A549 (cell line): ENCODE measurements around the gene WDSUB1. TPM values are rescaled to one million over a fixed set of nuclear protein-coding genes. Genes with fewer than 3 reads are reported as not detected.

ENCODE experiments used
- ATAC-seq, 2 experiments: fragments of 200-7000 bp in 1 of 2; fragments of >200 bp in 1 of 2; cut with Nextera tagmentation in 1 of 2; cut with Tn5 transposase in 1 of 2; 3 replicates each; pipeline versions ENCODE4 v1.8.0 to v1.9.1; 2018 to 2020; ENCODE audit warnings: mild to moderate bottlenecking in 1 of 2, moderate library complexity in 1 of 2
- CTCF ChIA-PET: fragments of 300-600 bp; sonication (Branson Sonifier 250); formaldehyde crosslinking; extraction: SDS; loops from one replicate; lab custom pipeline; 2021; ENCODE audit warnings: antibody characterized with exemption, inconsistent platforms; lab: Yijun Ruan, JAX
- POLR2A ChIA-PET: fragments of 350-600 bp; formaldehyde crosslinking; extraction: SDS; loops from one replicate; lab custom pipeline; 2021; ENCODE audit warnings: antibody characterized with exemption, inconsistent platforms; lab: Yijun Ruan, JAX
- DNase-seq, 2 experiments: peaks; one replicate each; pipeline versions ENCODE4 v3.0.0 to v3.0.0-alpha.2; 2011 to 2016; ENCODE audit warnings: low read depth in 1 of 2, low spot score in 1 of 2
- FAIRE-seq: peaks from 2 replicates; lab custom pipeline; 2011; peaks lifted over from hg19 to GRCh38; lab: Jason Lieb, UNC
- H3K27ac ChIP-seq, 2 experiments: fragments of >200 bp; sonication (Bioruptor Twin); formaldehyde crosslinking; 3 replicates each; pipeline ENCODE4 v1.5.1; 2016 to 2017
- H3K4me1 ChIP-seq: fragments of >200 bp; sonication (Bioruptor Twin); formaldehyde crosslinking; 3 replicates; pipeline ENCODE4 v1.6.1; 2016
- H3K4me2 ChIP-seq: fragments of >200 bp; sonication (Bioruptor Twin); formaldehyde crosslinking; 3 replicates; pipeline ENCODE4 v1.6.1; 2016
- H3K4me3 ChIP-seq: fragments of >200 bp; sonication (Bioruptor Twin); formaldehyde crosslinking; 3 replicates; pipeline ENCODE4 v1.5.1; 2016
- H3K9me3 ChIP-seq: fragments of >200 bp; sonication (Bioruptor Twin); formaldehyde crosslinking; 3 replicates; pipeline ENCODE4 v1.6.1; 2016
- CBX8 ChIP-seq: fragments of 200-600 bp; sonication (generic); IDR thresholded peaks from 2 replicates; pipeline ENCODE4 v1.6.1; 2016
- CHD4 ChIP-seq: fragments of 200-600 bp; sonication (generic); IDR thresholded peaks from 2 replicates; pipeline ENCODE4 v1.6.1; 2016; ENCODE audit warnings: antibody characterized with exemption, mild to moderate bottlenecking, borderline replicate concordance
- EHF ChIP-seq: fragments of 250-450 bp; sonication (Bioruptor Pico); IDR thresholded peaks from 2 replicates; pipeline ENCODE4 v1.5.0; 2020; ENCODE audit warnings: mild to moderate bottlenecking
- EHMT2 ChIP-seq: fragments of 200-600 bp; sonication (generic); IDR thresholded peaks from 2 replicates; pipeline ENCODE4 v1.6.1; 2016; ENCODE audit warnings: antibody characterized with exemption, low read depth, mild to moderate bottlenecking, moderate library complexity
- ESRRA ChIP-seq: fragments of 150-350 bp; IDR thresholded peaks from 2 replicates; pipeline ENCODE4 v1.6.1; 2014; ENCODE audit warnings: mild to moderate bottlenecking, low read length, borderline replicate concordance
- FOSL2 ChIP-seq, 2 experiments: fragments of 450-650 bp in 1 of 2; fragments of >200 bp in 1 of 2; sonication (Bioruptor Twin) in 1 of 2; formaldehyde crosslinking; IDR thresholded peaks; 2 replicates each; pipeline versions ENCODE4 v1.5.0 to v1.6.1; 2016 to 2020; ENCODE audit warnings: mild to moderate bottlenecking in 1 of 2, moderate library complexity in 1 of 2
- GATA3 ChIP-seq: IDR thresholded peaks from 2 replicates; pipeline ENCODE4 v1.6.1; 2012; ENCODE audit warnings: borderline replicate concordance
- HDAC2 ChIP-seq: fragments of 200-600 bp; sonication (generic); IDR thresholded peaks from 2 replicates; pipeline ENCODE4 v1.6.1; 2016
- HES2 ChIP-seq: fragments of >200 bp; sonication (Bioruptor Twin); formaldehyde crosslinking; IDR thresholded peaks from 2 replicates; pipeline ENCODE4 v1.6.1; 2016
- HMGXB4 ChIP-seq: fragments of 250-450 bp; sonication (Bioruptor Pico); IDR thresholded peaks from 2 replicates; pipeline ENCODE4 v1.5.0; 2021; ENCODE audit warnings: mild to moderate bottlenecking, moderate library complexity, borderline replicate concordance
- HOXA7 ChIP-seq: fragments of 250-450 bp; sonication (Bioruptor Pico); IDR thresholded peaks from 2 replicates; pipeline ENCODE4 v1.5.0; 2020; ENCODE audit warnings: mild to moderate bottlenecking, moderate library complexity
- HOXB13 ChIP-seq: fragments of 250-450 bp; sonication (Bioruptor Pico); IDR thresholded peaks from 2 replicates; pipeline ENCODE4 v1.5.0; 2020; ENCODE audit warnings: low read depth, mild to moderate bottlenecking, moderate library complexity
- JUN ChIP-seq, 2 experiments: fragments of >200 bp; sonication (Bioruptor Twin); formaldehyde crosslinking; IDR thresholded peaks; 2 replicates in 1 of 2; 3 replicates in 1 of 2; pipeline ENCODE4 v1.6.1; 2016 to 2017
- KDM1A ChIP-seq: fragments of 200-600 bp; sonication (generic); IDR thresholded peaks from 2 replicates; pipeline ENCODE4 v1.6.1; 2016; ENCODE audit warnings: low read depth, mild to moderate bottlenecking
- MAFK ChIP-seq: fragments of 450-650 bp; IDR thresholded peaks from 2 replicates; pipeline ENCODE4 v1.6.1; 2014; ENCODE audit not compliant: partially characterized antibody
- MAX ChIP-seq: IDR thresholded peaks from 2 replicates; pipeline ENCODE4 v1.6.1; 2012
- MYC ChIP-seq: IDR thresholded peaks from 2 replicates; pipeline ENCODE4 v1.6.1; 2012; ENCODE audit warnings: mild to moderate bottlenecking, inconsistent platforms, low read length, improper control_type of control experiment, borderline replicate concordance
- PHF8 ChIP-seq: fragments of 200-600 bp; sonication (generic); IDR thresholded peaks from 2 replicates; pipeline ENCODE4 v1.6.1; 2016; ENCODE audit warnings: low read depth, mild to moderate bottlenecking, antibody characterized with exemption, moderate library complexity, borderline replicate concordance
- RAD21 ChIP-seq, 2 experiments: fragments of >200 bp in 1 of 2; sonication (Bioruptor Twin) in 1 of 2; formaldehyde crosslinking in 1 of 2; IDR thresholded peaks in 1 of 2; conservative IDR thresholded peaks in 1 of 2; 2 replicates in 1 of 2; 3 replicates in 1 of 2; pipeline ENCODE4 v1.6.1; 2012 to 2018; ENCODE audit warnings: inconsistent platforms in 1 of 2
- REST ChIP-seq: fragments of 200-600 bp; sonication (generic); IDR thresholded peaks from 2 replicates; pipeline ENCODE4 v1.6.1; 2016; ENCODE audit warnings: antibody characterized with exemption, mild to moderate bottlenecking, moderate library complexity
- RFX5 ChIP-seq: fragments of 450-650 bp; IDR thresholded peaks from 2 replicates; pipeline ENCODE4 v1.7.1; 2014; ENCODE audit warnings: antibody characterized with exemption, mild to moderate bottlenecking, moderate library complexity
- RNF2 ChIP-seq: fragments of 200-600 bp; sonication (generic); IDR thresholded peaks from 2 replicates; pipeline ENCODE4 v1.6.1; 2016; ENCODE audit warnings: low read depth, mild to moderate bottlenecking, antibody characterized with exemption, moderate library complexity, borderline replicate concordance
- TFCP2L1 ChIP-seq: fragments of 250-450 bp; sonication (Bioruptor Pico); IDR thresholded peaks from 2 replicates; pipeline ENCODE4 v1.5.0; 2021; ENCODE audit warnings: mild to moderate bottlenecking
- ZSCAN20 ChIP-seq: fragments of 250-450 bp; sonication (Bioruptor Pico); IDR thresholded peaks from 2 replicates; pipeline ENCODE4 v1.8.0; 2022; ENCODE audit warnings: mild to moderate bottlenecking, moderate library complexity
- WGBS: methylation state at CpG from one replicate; pipeline ENCODE4 v1.1.6; 2017; ENCODE audit errors: missing lambda C conversion rate; 5-methylcytosine and 5-hydroxymethylcytosine counted together
- polyA plus RNA-seq, 4 experiments: library from polyadenylated mRNA; depleted of rRNA in 3 of 4; stranded (reverse); fragments of >200 nt; fragmentation: RNase III in 1 of 4; extraction: RNeasy Plus Mini Kit Qiagen cat#74134 plus additional on column Dnase treatment in 1 of 4; gene quantifications; 2 replicates in 3 of 4; 3 replicates in 1 of 4; pipeline ENCODE4 v1.2.3, GENCODE V29; 2011 to 2017
- TF ChIP-seq, protein P1 (sequence below): fragments of >200 bp; sonication (Bioruptor Twin); formaldehyde crosslinking; IDR thresholded peaks from 3 replicates; pipeline ENCODE4 v1.5.1; 2016

The WDSUB1 gene
- polyA plus RNA-seq, 2 of the 4 experiments (the other 2 are of a cell fraction), result 9.1 to 11.7 TPM

GRCh38 chr2:159219394-159219998 is 67.0 kb downstream of the WDSUB1 start:
- H3K4me1 ChIP-seq, result no peaks in the 10 kb centered on the region
- TF ChIP-seq HDAC2, result no peak
- TF ChIP-seq CHD4, result no peak
- TF ChIP-seq MYC, result no peak
- no peak for TF ChIP-seq KDM1A
- TF ChIP-seq EHF (CRISPR knock-in tag), result no peak
- TF ChIP-seq HMGXB4 (CRISPR knock-in tag), result no peak
- no peak for TF ChIP-seq ZSCAN20 (CRISPR knock-in tag)
- no peak for TF ChIP-seq RAD21 (conservative IDR thresholded peaks at IDR 0.05 in 1 of 2, IDR thresholded peaks at IDR 0.05 in 1 of 2)
- TF ChIP-seq HES2, result no peak
- no peak for TF ChIP-seq JUN (IDR thresholded peaks at IDR 0.05)
- CTCF ChIA-PET, result interaction anchor here (0.8 to 1.1 kb wide), 2 partner anchors 10 to 71 kb away, joined by 3 read pairs; no protein-coding TSS in a partner anchor
- ATAC-seq, result no peak
- 94% methylated on average over 8 of the region's 8 CpGs for WGBS
- no peak for DNase-seq
- H3K4me2 ChIP-seq, result no peak overlapping the region
- FAIRE-seq, result no peak
- POLR2A ChIA-PET, result no interaction called here
- no peak overlapping the region for H3K4me3 ChIP-seq
- no peak overlapping the region for H3K27ac ChIP-seq
- H3K9me3 ChIP-seq, result no peaks in the 10 kb centered on the region

- WGBS, result 93% methylated on average over 6 of the region's 6 CpGs
- H3K27ac ChIP-seq, result no peak overlapping the region
- CTCF ChIA-PET, result no interaction called here
- ATAC-seq, result no peak
- H3K4me1 ChIP-seq, result no peaks in the 10 kb centered on the region
- no peak for FAIRE-seq
- H3K9me3 ChIP-seq, result no peaks in the 10 kb centered on the region
- H3K4me2 ChIP-seq, result no peak overlapping the region
- no peak overlapping the region for H3K4me3 ChIP-seq
- TF ChIP-seq HES2 (no peak), RNF2 (no peak), CBX8 (no peak), TFCP2L1 (no peak), MAX (no peak), MYC (no peak)
- TF ChIP-seq, protein P1, sequence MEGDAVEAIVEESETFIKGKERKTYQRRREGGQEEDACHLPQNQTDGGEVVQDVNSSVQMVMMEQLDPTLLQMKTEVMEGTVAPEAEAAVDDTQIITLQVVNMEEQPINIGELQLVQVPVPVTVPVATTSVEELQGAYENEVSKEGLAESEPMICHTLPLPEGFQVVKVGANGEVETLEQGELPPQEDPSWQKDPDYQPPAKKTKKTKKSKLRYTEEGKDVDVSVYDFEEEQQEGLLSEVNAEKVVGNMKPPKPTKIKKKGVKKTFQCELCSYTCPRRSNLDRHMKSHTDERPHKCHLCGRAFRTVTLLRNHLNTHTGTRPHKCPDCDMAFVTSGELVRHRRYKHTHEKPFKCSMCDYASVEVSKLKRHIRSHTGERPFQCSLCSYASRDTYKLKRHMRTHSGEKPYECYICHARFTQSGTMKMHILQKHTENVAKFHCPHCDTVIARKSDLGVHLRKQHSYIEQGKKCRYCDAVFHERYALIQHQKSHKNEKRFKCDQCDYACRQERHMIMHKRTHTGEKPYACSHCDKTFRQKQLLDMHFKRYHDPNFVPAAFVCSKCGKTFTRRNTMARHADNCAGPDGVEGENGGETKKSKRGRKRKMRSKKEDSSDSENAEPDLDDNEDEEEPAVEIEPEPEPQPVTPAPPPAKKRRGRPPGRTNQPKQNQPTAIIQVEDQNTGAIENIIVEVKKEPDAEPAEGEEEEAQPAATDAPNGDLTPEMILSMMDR, result no peak
- POLR2A ChIA-PET, result no interaction called here
- no peak for DNase-seq
Observed at GRCh38 chr2:159218389-159218788, 68.1 kb downstream of the WDSUB1 start.

DNA sequence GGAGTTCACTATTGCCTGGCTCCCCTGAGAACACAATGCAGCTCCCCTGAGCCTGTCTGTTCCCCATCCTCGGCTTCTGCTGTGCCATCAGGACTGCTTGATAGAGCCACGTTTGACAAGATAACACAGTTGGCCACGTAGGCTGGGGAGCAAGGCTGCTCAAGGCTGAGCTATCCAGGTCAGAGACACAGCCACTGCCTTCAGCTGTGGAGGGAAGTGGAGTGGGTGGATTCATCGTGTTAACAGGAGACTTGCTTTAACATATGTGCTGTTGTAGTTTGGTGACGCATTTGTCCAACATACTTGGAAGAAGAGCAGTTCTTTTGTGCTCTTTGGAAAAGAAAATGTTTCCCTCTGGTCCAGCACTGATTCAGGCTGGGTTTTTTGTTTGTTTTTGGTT is 68.8 kb downstream of the WDSUB1 start:
- FAIRE-seq (no peak), ATAC-seq (no peak), DNase-seq (no peak)
- Histone ChIP-seq H3K4me3 (no peak overlapping the region), H3K4me2 (no peak overlapping the region), H3K9me3 (no peaks in the 10 kb centered on the region), H3K4me1 (no peaks in the 10 kb centered on the region), H3K27ac (no peak overlapping the region)
- POLR2A ChIA-PET, result no interaction called here
- 90% methylated on average over 5 of the region's 5 CpGs for WGBS
- CTCF ChIA-PET, result interaction anchor here (0.8 to 1.2 kb wide), 2 partner anchors 14 to 99 kb away, joined by 4 read pairs; no protein-coding TSS in a partner anchor
- TF ChIP-seq REST (no peak), RFX5 (no peak), HDAC2 (no peak), GATA3 (no peak), EHMT2 (no peak), ESRRA (no peak), HOXB13 (CRISPR knock-in tag) (no peak), HOXA7 (CRISPR knock-in tag) (no peak), PHF8 (no peak), MAFK (no peak), FOSL2 (IDR thresholded peaks at IDR 0.05) (no peak), FOSL2 (CRISPR knock-in tag; IDR thresholded peaks at IDR 0.05) (no peak), KDM1A (no peak)
